GM21786 (cell line): ENCODE measurements around the gene DNMT3L.
"Not testable (repeated sequence)": the region's sequence is repeated elsewhere in the genome, so short reads cannot be mapped to it uniquely, and the experiment has no call there.

ENCODE experiments used
- ATAC-seq: cut with Tn5 transposase; IDR thresholded peaks from one replicate; pipeline ENCODE4 v1.9.1; 2021; ENCODE audit not compliant: unreplicated experiment

Gene DNMT3L

DNA sequence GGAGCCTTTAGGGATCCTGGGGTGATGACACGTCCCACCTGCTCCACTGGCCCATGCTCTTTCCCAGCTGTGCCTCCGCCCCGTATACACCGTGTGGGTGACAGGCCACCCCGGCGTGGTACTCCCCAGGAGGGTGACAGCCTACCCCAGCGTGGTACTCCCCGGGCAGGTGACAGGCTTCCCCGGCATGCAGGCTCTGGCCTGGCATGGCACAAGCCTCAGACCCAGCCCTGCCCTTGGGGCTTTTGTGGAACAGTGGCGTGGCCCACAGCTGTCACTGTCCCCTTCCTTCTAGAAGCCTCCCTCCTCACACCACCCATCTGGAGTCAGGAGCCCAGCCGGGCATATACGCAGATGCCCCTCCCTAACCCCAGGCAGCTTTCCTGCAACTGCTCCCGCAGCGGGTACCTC, 33.5 kb upstream of the DNMT3L start:
- ATAC-seq: no peak

- ATAC-seq: no peak
These were observed 32.9 kb upstream of the DNMT3L start for GRCh38 chr21:44294391-44295162.

DNA sequence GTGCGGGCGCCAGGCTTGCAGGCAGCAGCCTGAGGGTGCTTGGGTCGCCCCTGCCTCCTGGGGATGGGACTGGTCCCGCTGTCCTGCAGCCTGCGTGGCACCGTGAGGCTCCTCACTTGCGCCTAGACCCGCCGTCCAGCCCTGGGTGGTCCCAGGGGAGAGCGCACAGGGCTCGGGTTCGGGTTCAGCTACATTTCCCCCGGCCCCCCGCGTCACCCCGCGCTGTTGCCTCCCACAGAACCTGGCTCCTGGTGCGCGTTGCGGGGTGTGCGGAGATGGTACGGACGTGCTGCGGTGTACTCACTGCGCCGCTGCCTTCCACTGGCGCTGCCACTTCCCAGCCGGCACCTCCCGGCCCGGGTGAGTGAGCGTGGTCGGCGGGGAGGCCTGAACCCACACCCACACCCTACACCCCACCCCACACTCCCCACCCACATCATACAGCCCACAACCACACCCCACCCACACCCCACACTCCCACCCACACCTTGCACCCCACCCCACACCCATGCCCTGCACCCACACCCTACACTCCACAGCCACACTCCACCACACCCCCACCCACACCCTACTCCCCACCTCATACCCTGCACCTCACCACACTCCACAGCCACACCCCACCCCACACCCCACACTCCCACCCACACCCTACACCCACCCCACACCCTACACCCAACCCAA, 32.0 kb upstream of the DNMT3L start:
- ATAC-seq: no peak

- ATAC-seq: no peak
These were observed 31.1 kb upstream of the DNMT3L start for GRCh38 chr21:44292812-44293195.

DNA sequence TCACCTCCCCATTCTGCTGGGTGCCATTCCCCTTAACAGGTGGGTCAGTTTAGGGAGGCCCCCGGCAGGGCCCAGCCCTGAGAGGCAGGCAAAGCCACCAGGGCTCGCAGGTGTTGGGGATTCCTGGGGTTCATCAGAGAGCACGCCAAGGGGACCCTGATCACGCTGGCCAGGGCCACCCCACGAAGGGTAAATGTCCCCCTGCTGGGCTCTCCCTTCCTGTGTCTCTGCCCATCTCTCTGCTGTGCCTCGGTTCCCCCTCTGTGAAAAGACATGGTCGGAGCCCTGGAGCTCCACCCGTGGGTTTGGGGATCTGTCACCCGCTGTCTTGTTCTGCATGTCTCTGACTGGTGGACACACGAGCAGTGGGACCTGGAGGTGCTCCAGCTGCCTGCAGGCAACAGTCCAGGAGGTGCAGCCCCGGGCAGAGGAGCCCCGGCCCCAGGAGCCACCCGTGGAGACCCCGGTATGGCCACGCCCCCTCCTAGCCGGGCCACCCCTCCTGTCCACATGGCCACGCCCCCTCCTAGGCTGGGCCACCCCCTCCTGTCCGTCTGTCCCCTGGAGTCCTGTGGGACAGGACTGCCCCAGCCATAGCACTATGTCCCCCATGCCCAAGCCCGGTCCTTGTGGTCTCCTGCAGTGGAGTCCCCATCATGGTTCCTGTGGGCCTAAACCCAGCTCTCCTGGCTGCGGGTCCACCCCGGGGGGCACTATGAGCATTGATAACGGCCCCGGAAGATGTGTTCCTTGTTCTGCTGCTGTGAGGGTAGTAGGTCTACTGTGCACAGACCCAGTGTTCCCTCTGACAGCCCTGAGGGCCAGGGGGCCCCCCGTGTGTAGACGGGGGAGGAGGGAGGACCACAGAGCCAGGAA, 30.5 kb upstream of the DNMT3L start:
- no peak for ATAC-seq

DNA sequence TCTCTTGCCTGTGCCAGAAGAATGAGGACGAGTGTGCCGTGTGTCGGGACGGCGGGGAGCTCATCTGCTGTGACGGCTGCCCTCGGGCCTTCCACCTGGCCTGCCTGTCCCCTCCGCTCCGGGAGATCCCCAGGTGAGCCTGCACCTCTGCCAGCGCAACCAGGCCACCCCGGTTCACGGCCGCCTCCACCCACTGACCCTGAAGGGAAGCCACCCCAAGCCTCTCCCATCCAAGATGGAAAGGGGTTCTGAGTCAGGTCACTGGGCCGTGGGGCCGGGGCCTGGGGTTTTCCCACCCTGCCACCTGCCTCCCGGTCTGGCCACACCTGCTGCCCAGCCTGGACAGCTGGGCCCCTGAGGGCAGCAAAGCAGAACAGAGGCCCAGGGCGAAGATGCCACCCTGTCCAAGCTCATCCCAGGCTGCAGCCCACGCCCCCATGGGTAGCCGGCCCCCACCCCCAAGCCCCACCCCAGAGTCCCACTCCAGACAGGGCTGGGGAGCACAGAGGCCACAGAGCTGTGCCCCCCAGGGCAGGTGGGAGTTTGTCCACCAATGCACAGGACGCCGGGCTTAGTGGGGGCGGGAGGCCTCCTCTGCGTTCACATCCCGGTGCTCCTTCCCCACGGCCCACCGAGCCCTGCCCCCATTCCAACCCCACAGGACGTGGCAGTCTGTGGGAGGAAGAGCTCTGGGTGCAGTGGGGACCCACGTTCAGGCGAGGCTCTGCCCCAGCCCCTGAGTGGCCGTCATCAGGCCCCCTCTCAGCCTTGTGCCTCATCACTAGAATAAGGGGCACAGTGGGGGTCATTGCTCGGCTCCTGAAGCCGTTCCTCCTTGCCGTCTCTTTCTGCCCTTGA, 29.6 kb upstream of the DNMT3L start:
- no peak for ATAC-seq

- ATAC-seq: no peak
These were observed 28.8 kb upstream of the DNMT3L start for GRCh38 chr21:44290327-44291077.

GRCh38 chr21:44289381-44290010, 27.8 kb upstream of the DNMT3L start:
- no peak for ATAC-seq

DNA sequence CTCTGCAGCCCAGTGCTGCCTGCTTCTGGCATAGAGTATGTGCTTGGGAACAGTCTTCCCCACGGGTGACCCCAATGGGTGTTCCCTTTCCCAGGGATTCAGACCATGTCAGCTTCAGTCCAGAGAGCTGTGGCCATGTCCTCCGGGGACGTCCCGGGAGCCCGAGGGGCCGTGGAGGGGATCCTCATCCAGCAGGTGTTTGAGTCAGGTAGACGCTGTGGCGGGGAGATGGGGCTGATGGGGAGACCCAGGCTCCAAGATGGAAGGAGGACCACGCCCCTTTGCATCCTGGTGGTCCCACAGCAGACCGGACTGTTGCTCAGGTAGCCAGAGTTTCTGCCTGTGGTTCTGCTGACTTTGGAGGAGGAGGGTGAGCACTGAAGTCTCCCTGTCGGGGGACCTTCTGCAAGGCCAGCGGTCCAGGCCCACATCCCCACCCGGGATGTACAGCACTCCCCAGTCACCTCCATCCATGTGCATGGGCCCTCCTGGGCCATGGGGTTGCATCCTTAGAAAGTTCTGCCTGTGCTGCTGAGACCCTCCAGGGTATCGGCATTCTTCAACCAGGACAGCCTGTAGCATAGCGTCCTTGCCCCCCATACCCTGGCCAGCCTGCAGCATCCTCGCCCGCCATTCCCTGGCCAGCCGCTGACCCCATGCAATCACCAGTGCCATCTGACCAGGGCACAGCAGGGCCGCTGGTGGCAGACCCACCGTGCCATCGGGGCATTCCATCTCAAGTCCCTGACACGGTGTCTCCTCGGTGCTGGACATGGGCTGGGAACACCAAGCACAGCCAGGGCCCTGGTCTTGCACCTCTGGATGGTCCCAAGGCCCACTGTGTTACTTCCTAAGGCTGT, 26.8 kb upstream of the DNMT3L start:
- no peak for ATAC-seq

- no peak for ATAC-seq
These were observed 25.3 kb upstream of the DNMT3L start for GRCh38 chr21:44286716-44287632.

DNA sequence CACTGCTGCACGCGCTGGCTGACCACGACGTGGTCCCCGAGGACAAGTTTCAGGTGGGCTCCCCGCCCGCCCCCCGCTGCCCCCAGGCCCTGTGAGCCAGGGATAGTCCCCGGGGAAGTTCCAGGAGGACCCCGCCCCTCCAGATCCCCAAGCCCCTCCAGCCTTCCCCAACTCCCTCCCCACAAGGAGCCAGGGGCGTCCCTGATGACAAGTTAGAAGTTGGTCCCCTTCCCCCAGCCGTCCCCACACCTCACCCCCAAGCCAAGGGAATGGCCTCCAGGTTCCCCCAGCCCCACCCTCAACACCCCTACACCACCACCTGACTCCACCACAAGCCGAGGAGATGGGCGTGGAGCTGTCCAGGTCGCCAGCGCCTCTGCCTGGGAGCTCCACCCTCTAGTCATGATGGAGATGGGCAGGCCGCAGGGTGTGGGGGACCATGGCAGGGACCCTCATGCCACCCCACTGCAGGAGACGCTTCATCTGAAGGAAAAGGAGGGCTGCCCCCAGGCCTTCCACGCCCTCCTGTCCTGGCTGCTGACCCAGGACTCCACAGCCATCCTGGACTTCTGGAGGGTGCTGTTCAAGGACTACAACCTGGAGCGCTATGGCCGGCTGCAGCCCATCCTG, 24.5 kb upstream of the DNMT3L start:
- no peak for ATAC-seq

- ATAC-seq: no peak
These were observed 23.7 kb upstream of the DNMT3L start, which contains the start of gene AIRE for GRCh38 chr21:44285138-44285992. TSS of gene AIRE (plus strand) at chr21:44285876. CDS start at chr21:44286007, 131 bp downstream.

GRCh38 chr21:44283948-44284347, 22.3 kb upstream of the DNMT3L start:
- ATAC-seq: no peak

DNA sequence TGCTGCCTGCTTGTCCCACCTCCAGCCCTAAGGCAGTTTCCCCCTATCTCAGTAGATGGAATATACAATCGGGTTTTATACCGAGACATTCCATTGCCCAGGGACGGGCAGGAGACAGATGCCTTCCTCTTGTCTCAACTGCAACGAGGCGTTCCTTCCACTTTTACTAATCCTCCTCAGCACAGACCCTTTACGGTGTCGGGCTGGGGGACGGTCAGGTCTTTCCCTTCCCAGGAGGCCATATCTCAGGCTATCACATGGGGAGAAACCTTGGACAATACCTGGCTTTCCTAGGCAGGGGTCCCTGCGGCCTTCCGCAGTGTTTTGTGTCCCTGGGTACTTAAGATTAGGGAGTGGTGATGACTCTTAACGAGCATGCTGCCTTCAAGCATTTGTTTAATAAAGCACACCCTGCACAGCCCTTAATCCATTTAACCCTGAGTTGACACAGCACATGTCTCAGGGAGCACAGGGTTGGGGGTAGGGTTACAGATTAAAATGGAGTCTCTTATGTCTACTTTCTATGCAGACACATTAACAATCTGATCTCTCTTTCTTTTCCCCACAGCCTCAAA, 21.6 kb upstream of the DNMT3L start:
- not testable (repeated sequence) for ATAC-seq

DNA sequence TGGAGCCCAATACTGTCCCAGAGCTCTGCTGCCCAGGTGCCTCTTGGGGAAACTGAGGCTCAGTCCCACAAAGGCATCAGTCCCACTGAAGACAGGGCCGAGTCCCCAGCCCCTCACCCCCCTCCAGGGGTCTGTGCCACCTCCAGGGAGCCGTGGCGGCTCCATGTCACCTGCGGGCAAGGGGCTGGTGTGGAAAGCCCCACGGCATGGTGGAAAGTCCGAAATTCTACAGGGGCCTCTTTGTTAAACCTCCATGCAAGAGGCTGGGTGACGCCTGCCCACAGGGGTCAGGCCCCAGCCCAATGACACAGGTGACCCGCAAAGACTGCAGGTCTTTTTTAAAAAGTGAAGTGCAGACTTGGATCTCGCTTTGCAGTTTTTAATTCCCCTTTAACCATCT, 20.7 kb upstream of the DNMT3L start:
- ATAC-seq: no peak

DNA sequence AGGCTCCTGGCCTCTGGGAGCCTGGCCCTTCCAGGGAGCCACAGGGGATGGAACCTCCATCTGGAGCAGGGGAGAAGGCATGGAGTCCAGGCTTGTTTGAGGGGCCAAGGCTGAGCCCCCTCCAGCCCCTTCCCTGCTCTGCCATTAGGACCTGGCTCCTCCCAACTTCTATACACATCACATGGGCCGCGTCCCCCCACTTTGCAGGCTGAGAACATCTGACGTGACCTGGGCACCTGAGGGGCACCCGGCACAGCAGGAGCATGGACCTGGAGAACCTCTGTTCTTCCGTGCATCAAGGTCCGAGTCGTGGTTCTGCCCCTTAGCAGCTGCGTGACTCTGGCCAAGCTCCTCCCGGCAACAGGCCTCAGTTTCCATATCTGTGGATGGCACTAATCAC, 20.1 kb upstream of the DNMT3L start:
- no peak for ATAC-seq
